Peyer's patch (tissue), 4 donors: ENCODE measurements around the gene GOLGA8A.

Experiments
- CTCF ChIP-seq, 6 experiments: fragments of 450-650 bp in 4 of 6; fragments of 200-600 bp in 2 of 6; sonication (generic) in 1 of 6; IDR thresholded peaks; one replicate each; pipeline ENCODE4 v1.5.1; 2017 to 2019; ENCODE audit warnings: antibody characterized with exemption in 6 of 6, mild to moderate bottlenecking in 3 of 6, moderate library complexity in 1 of 6
- POLR2A ChIP-seq, 2 donors: fragments of 450-650 bp; IDR thresholded peaks; one replicate each; pipeline ENCODE4 v1.5.1; 2017; ENCODE audit warnings: antibody characterized with exemption in 2 of 2, mild to moderate bottlenecking in 2 of 2, moderate library complexity in 2 of 2

- no peak for TF ChIP-seq CTCF (IDR thresholded peaks at IDR 0.05)
- TF ChIP-seq POLR2A (IDR thresholded peaks at IDR 0.05) = no peak
Observed at GRCh38 chr15:34470091-34470490, 32.5 kb upstream of the GOLGA8A start.
